ENCODE results near the gene SLC9A9. TPM values are rescaled to one million over a fixed set of nuclear protein-coding genes. Genes with fewer than 3 reads are reported as not detected.
"Not testable (repeated sequence)": the region's sequence is repeated elsewhere in the genome, so short reads cannot be mapped to it uniquely, and the experiment has no call there.

The SLC9A9 gene
- total RNA-seq, 4 donors from 2014 or later, result 10.1 to 27.2 (median 16.7) TPM

GRCh38 chr3:143808030-143808429 lies 40.2 kb downstream of the SLC9A9 start:
- ATAC-seq, result no peak
- no peaks in the 10 kb centered on the region for H3K36me3 ChIP-seq
- TF ChIP-seq POLR2A (IDR thresholded peaks at IDR 0.05) (no peak), EP300 (IDR thresholded peaks at IDR 0.05) (no peak), POLR2AphosphoS5 (IDR thresholded peaks at IDR 0.05) (no peak)
- TF ChIP-seq, protein P1, sequence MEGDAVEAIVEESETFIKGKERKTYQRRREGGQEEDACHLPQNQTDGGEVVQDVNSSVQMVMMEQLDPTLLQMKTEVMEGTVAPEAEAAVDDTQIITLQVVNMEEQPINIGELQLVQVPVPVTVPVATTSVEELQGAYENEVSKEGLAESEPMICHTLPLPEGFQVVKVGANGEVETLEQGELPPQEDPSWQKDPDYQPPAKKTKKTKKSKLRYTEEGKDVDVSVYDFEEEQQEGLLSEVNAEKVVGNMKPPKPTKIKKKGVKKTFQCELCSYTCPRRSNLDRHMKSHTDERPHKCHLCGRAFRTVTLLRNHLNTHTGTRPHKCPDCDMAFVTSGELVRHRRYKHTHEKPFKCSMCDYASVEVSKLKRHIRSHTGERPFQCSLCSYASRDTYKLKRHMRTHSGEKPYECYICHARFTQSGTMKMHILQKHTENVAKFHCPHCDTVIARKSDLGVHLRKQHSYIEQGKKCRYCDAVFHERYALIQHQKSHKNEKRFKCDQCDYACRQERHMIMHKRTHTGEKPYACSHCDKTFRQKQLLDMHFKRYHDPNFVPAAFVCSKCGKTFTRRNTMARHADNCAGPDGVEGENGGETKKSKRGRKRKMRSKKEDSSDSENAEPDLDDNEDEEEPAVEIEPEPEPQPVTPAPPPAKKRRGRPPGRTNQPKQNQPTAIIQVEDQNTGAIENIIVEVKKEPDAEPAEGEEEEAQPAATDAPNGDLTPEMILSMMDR (IDR thresholded peaks at IDR 0.05), result no peak
- no peaks in the 10 kb centered on the region for H3K9me3 ChIP-seq
- H3K27me3 ChIP-seq, result no peaks in the 10 kb centered on the region
- peak overlapping the region in 1 of 4 donors; percentile 9 for H3K27ac ChIP-seq
- 49 to 58% methylated on average over 2 of the region's 2 CpGs for WGBS, 2 donors (ENCODE audit: low coverage in 1 of 2)
- H3K4me1 ChIP-seq, result peaks cover 4 to 43% (median 29%) of the 10 kb centered on the region in 3 donors
- no peak overlapping the region for H3K4me3 ChIP-seq

DNA sequence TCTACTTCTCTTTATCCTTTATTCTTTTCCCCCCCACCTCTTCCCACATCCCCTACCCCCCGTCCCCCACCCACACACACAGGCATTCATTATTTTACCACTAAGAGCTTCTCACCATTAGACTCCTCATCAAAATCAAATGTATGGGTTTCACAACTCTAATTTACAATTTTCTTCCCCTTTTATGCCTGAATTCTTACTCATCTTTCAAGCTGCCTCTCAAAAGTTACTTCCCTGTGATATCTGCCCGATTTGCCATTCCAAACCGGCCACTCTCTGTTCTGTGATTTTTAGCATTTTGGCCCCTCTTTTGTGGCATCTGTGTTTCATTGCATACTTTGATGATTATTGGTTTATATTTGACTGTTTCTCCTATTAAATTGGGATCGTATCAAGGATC lies 42.2 kb downstream of the SLC9A9 start:
- Histone ChIP-seq H3K27me3 (no peaks in the 10 kb centered on the region), H3K27ac (no peak overlapping the region), H3K9me3 (no peaks in the 10 kb centered on the region), H3K4me1 (peaks cover 4 to 35% (median 19%) of the 10 kb centered on the region in 3 donors), H3K4me3 (no peak overlapping the region), H3K36me3 (no peaks in the 10 kb centered on the region)
- WGBS, 2 donors (ENCODE audit: low coverage in 1 of 2), result 78 to 100% methylated on average over 2 to 4 of the region's 4 CpGs
- ATAC-seq, result no peak
- TF ChIP-seq EP300 (IDR thresholded peaks at IDR 0.05), result no peak
- TF ChIP-seq, protein P1 (IDR thresholded peaks at IDR 0.05), result no peak
- no peak for TF ChIP-seq POLR2AphosphoS5 (IDR thresholded peaks at IDR 0.05)
- no peak for TF ChIP-seq POLR2A (IDR thresholded peaks at IDR 0.05)

- WGBS, 2 donors (ENCODE audit: low coverage in 1 of 2), result 100% methylated on average over 6 of the region's 7 CpGs; no CpG with 5 or more reads in 1 of the 2 donors
- not testable (repeated sequence) for H3K9me3 ChIP-seq, H3K36me3 ChIP-seq, H3K27me3 ChIP-seq, H3K4me3 ChIP-seq, ATAC-seq, H3K27ac ChIP-seq
- peaks cover 4 to 31% (median 13%) of the 10 kb centered on the region in 3 donors for H3K4me1 ChIP-seq
Measured at GRCh38 chr3:143805476-143805875, 42.8 kb downstream of the SLC9A9 start.

- ATAC-seq, result not testable (repeated sequence)
Measured at GRCh38 chr3:143801046-143801445, 47.2 kb downstream of the SLC9A9 start.

GRCh38 chr3:143798151-143798550 lies 50.1 kb downstream of the SLC9A9 start:
- not testable (repeated sequence) for H3K9me3 ChIP-seq

More at GRCh38 chr3:143801046-143801445, 47.2 kb downstream of the SLC9A9 start:
- not testable (repeated sequence) for H3K27me3 ChIP-seq, H3K4me3 ChIP-seq, H3K4me1 ChIP-seq, H3K36me3 ChIP-seq, H3K27ac ChIP-seq, H3K9me3 ChIP-seq
- WGBS, 2 donors (ENCODE audit: low coverage in 1 of 2), result 81 to 90% methylated on average over 4 to 5 of the region's 5 CpGs

GRCh38 chr3:143795874-143796273 lies 52.4 kb downstream of the SLC9A9 start:
- ATAC-seq, result no peak
- no peaks in the 10 kb centered on the region for H3K36me3 ChIP-seq
- H3K27me3 ChIP-seq, result no peaks in the 10 kb centered on the region
- WGBS, 2 donors (ENCODE audit: low coverage in 1 of 2), result 75 to 93% methylated on average over 1 to 2 of the region's 2 CpGs
- H3K4me3 ChIP-seq, result no peak overlapping the region
- no peak overlapping the region for H3K27ac ChIP-seq
- H3K9me3 ChIP-seq, result peaks cover 0 to 4% (median 0%) of the 10 kb centered on the region in 3 donors
- H3K4me1 ChIP-seq, result peaks cover 0 to 16% (median 4%) of the 10 kb centered on the region in 3 donors
- TF ChIP-seq, protein P1 (IDR thresholded peaks at IDR 0.05), result peak in 1 of 4 experiments; percentile 40
- no peak for TF ChIP-seq POLR2A (IDR thresholded peaks at IDR 0.05)
- no peak for TF ChIP-seq POLR2AphosphoS5 (IDR thresholded peaks at IDR 0.05)
- no peak for TF ChIP-seq EP300 (IDR thresholded peaks at IDR 0.05)

More at GRCh38 chr3:143798151-143798550, 50.1 kb downstream of the SLC9A9 start:
- H3K27ac ChIP-seq, H3K36me3 ChIP-seq, H3K27me3 ChIP-seq, H3K4me3 ChIP-seq, ATAC-seq: not testable (repeated sequence)
- WGBS, 2 donors (ENCODE audit: low coverage in 1 of 2), result 95 to 97% methylated on average over 5 to 7 of the region's 7 CpGs
- peaks cover 0 to 16% (median 4%) of the 10 kb centered on the region in 3 donors for H3K4me1 ChIP-seq

Measured in gastroesophageal sphincter (tissue), 4 donors.